HEK293T (cell line): ENCODE results near the gene TMSB4X.

Experiments
- CTCF ChIA-PET: fragments of 350-600 bp; formaldehyde crosslinking; extraction: SDS; loops from one replicate; lab custom pipeline; 2021; ENCODE audit warnings: antibody characterized with exemption, inconsistent platforms; lab: Yijun Ruan, JAX
- POLR2A ChIA-PET: fragments of 350-600 bp; formaldehyde crosslinking; extraction: SDS; loops from one replicate; lab custom pipeline; 2020; ENCODE audit warnings: antibody characterized with exemption, inconsistent platforms; lab: Yijun Ruan, JAX
- DNase-seq: peaks from one replicate; pipeline ENCODE4 v3.0.0; 2012; ENCODE audit warnings: mixed read lengths; ENCODE audit errors: extremely low spot score
- ARNT ChIP-seq: fragments of 450-650 bp; IDR thresholded peaks from 2 replicates; pipeline ENCODE4 v1.6.1; 2017; ENCODE audit warnings: mild to moderate bottlenecking
- BHLHE40 ChIP-seq: fragments of 450-650 bp; IDR thresholded peaks from 2 replicates; pipeline ENCODE4 v1.6.1; 2016; ENCODE audit warnings: mild to moderate bottlenecking, moderate library complexity, borderline replicate concordance
- CTBP1 ChIP-seq: fragments of 450-650 bp; IDR thresholded peaks from 2 replicates; pipeline ENCODE4 v1.6.1; 2016; ENCODE audit warnings: borderline replicate concordance
- ELF4 ChIP-seq: fragments of 450-650 bp; IDR thresholded peaks from 2 replicates; pipeline ENCODE4 v1.6.1; 2017; ENCODE audit warnings: antibody characterized with exemption
- FOXA1 ChIP-seq: fragments of 450-650 bp; IDR thresholded peaks from 2 replicates; pipeline ENCODE4 v1.6.1; 2016; ENCODE audit warnings: mild to moderate bottlenecking
- FOXK2 ChIP-seq: fragments of 450-650 bp; IDR thresholded peaks from 2 replicates; pipeline ENCODE4 v1.6.1; 2016; ENCODE audit warnings: mild to moderate bottlenecking
- FOXM1 ChIP-seq: fragments of 450-650 bp; IDR thresholded peaks from 2 replicates; pipeline ENCODE4 v1.6.1; 2017; ENCODE audit warnings: mild to moderate bottlenecking, borderline replicate concordance
- HDGF ChIP-seq: fragments of 450-650 bp; IDR thresholded peaks from 2 replicates; pipeline ENCODE4 v1.6.1; 2017; ENCODE audit warnings: antibody characterized with exemption, borderline replicate concordance
- L3MBTL2 ChIP-seq: fragments of 450-650 bp; conservative IDR thresholded peaks from 2 replicates; pipeline ENCODE4 v1.6.1; 2016; ENCODE audit warnings: mild to moderate bottlenecking
- LEF1 ChIP-seq: fragments of 450-650 bp; IDR thresholded peaks from 2 replicates; pipeline ENCODE4 v1.6.1; 2017; ENCODE audit warnings: mild to moderate bottlenecking, borderline replicate concordance
- NFRKB ChIP-seq: fragments of 450-650 bp; IDR thresholded peaks from 2 replicates; pipeline ENCODE4 v1.6.1; 2016; ENCODE audit warnings: mild to moderate bottlenecking, moderate library complexity
- SP1 ChIP-seq: fragments of 450-650 bp; IDR thresholded peaks from 2 replicates; pipeline ENCODE4 v1.6.1; 2017
- SUZ12 ChIP-seq: fragments of 450-650 bp; IDR thresholded peaks from 2 replicates; pipeline ENCODE4 v1.6.1; 2016; ENCODE audit warnings: mild to moderate bottlenecking
- TARDBP ChIP-seq: fragments of 450-650 bp; IDR thresholded peaks from 2 replicates; pipeline ENCODE4 v1.6.1; 2016
- ZNF384 ChIP-seq: fragments of 450-650 bp; IDR thresholded peaks from 2 replicates; pipeline ENCODE4 v1.6.1; 2016
- TF ChIP-seq, protein P1 (sequence below): fragments of 450-650 bp; IDR thresholded peaks from 2 replicates; pipeline ENCODE4 v1.6.1; 2016

Gene TMSB4X

DNA sequence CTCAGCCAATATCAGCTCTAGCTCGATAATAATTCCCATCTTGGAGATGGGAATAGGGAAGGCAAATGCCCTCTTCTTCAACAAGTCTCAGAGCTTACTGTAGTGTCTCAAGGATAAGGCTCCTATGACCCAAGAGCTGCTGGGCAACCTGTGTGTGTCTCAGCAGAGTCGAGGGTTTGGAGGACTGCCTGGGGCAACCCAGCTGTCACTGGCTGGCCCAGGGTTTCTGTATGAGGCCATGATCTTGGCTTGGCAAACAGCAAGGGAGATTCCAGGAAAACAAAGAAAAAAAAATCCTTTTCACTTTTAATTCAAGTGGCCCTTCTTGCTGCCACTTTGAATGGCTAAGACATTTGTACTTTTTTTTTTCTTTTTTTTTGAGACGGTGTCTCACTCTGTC is 34.4 kb downstream of the TMSB4X start:
- TF ChIP-seq, protein P1, sequence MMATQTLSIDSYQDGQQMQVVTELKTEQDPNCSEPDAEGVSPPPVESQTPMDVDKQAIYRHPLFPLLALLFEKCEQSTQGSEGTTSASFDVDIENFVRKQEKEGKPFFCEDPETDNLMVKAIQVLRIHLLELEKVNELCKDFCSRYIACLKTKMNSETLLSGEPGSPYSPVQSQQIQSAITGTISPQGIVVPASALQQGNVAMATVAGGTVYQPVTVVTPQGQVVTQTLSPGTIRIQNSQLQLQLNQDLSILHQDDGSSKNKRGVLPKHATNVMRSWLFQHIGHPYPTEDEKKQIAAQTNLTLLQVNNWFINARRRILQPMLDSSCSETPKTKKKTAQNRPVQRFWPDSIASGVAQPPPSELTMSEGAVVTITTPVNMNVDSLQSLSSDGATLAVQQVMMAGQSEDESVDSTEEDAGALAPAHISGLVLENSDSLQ, result no peak
- no peak for TF ChIP-seq FOXM1
- TF ChIP-seq TARDBP, result no peak
- no peak for TF ChIP-seq SUZ12
- TF ChIP-seq CTBP1, result no peak
- TF ChIP-seq SP1, result no peak
- TF ChIP-seq LEF1, result no peak
- no peak for TF ChIP-seq FOXA1
- TF ChIP-seq FOXK2, result no peak
- TF ChIP-seq HDGF, result no peak
- ChIA-PET POLR2A (no interaction called here), CTCF (no interaction called here)
- no peak for DNase-seq

- TF ChIP-seq TARDBP, result no peak
- TF ChIP-seq FOXK2, result no peak
- ChIA-PET POLR2A (no interaction called here), CTCF (no interaction called here)
- no peak for DNase-seq
Measured at GRCh38 chrX:13009844-13010243, 34.9 kb downstream of the TMSB4X start.

- ChIA-PET CTCF (no interaction called here), POLR2A (no interaction called here)
- TF ChIP-seq CTBP1 (no peak), FOXK2 (no peak), FOXA1 (no peak)
- DNase-seq, result no peak
Measured at GRCh38 chrX:13010546-13010945, 35.6 kb downstream of the TMSB4X start.

DNA sequence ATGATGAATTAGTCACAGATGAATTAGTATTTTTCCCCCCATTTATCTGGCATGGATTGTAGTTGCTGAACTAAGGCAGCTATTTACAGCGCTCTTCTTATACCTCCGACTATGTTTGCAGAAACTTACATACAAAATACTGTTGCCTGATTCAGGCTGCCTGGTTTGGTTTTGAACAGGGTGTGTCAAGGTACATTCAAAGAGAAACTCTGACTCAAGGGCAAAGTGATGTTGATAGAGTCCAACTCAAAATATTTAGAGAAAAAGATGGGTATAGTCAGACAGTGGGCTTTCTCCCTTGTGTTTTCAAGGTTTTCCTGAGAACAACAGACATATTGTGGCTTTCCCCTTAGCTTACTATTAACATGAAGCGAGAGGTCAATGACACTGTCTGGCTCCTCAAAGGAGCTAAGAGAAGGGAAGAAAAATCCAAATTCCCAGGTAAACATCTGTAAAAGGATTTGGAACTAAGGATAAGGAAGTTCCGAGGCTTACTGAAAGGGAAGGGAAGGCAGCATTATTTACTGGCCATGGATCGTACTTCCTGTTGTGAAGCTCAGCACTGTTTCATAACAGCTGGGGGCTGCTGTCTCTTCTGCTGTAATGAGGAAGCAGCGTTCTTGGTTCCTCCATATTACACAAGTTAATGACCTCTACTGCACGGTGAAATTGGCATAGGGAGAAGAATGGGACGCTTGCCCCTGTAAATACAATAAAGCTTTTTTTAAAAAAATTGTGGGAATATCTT is 38.6 kb downstream of the TMSB4X start:
- ChIA-PET CTCF (interaction anchor here (0.6 to 1.2 kb wide), 3 partner anchors 45 to 175 kb away, joined by 3 read pairs; no protein-coding TSS in a partner anchor), POLR2A (no interaction called here)
- DNase-seq, result no peak
- TF ChIP-seq BHLHE40 (no peak), NFRKB (no peak), CTBP1 (no peak), ARNT (no peak), FOXA1 (no peak), ZNF384 (no peak), FOXM1 (no peak), SP1 (no peak), ELF4 (no peak), FOXK2 (no peak), L3MBTL2 (no peak), TARDBP (no peak), LEF1 (no peak), SUZ12 (no peak)
- TF ChIP-seq, protein P1, result no peak

- TF ChIP-seq, protein P1, result no peak
- TF ChIP-seq CTBP1, result no peak
- TF ChIP-seq ARNT, result no peak
- TF ChIP-seq NFRKB, result no peak
- TF ChIP-seq ELF4, result no peak
- TF ChIP-seq LEF1, result no peak
- no peak for TF ChIP-seq BHLHE40
- TF ChIP-seq FOXM1, result no peak
- no peak for TF ChIP-seq FOXK2
- POLR2A ChIA-PET, result no interaction called here
- DNase-seq, result no peak
- CTCF ChIA-PET, result interaction anchor here (0.6 to 1.4 kb wide), 3 partner anchors 68 to 174 kb away, joined by 3 read pairs; no protein-coding TSS in a partner anchor
Measured at GRCh38 chrX:13014111-13015096, 39.5 kb downstream of the TMSB4X start.
